K562 (cell line): ENCODE data around the gene DNASE1L3. TPM values are rescaled to one million over a fixed set of nuclear protein-coding genes. Genes with fewer than 3 reads are reported as not detected.

Experiments used
- ADNP ChIP-seq: fragments of 200-800 bp; sonication (Bioruptor generic); IDR thresholded peaks from 2 replicates; pipeline ENCODE4 v1.6.1; 2016; ENCODE audit warnings: missing genetic modification characterization, missing compliant biosample characterization
- CEBPZ ChIP-seq: fragments of 150-350 bp; IDR thresholded peaks from 2 replicates; pipeline ENCODE4 v1.6.1; 2014; ENCODE audit warnings: low read depth, mild to moderate bottlenecking, low read length, borderline replicate concordance
- CTCF ChIP-seq, 3 experiments: IDR thresholded peaks in 2 of 3; conservative IDR thresholded peaks in 1 of 3; 2 replicates each; pipeline ENCODE4 v1.5.1; 2011 to 2012; ENCODE audit warnings: low read length in 3 of 3, mild to moderate bottlenecking in 3 of 3, control low read depth in 2 of 3, improper control_type of control experiment in 1 of 3, inconsistent platforms in 1 of 3, low read depth in 1 of 3, mixed read lengths in 1 of 3, moderate library complexity in 1 of 3; ENCODE audit not compliant: insufficient read depth in 2 of 3
- DACH1 ChIP-seq: fragments of 450-650 bp; IDR thresholded peaks from 2 replicates; pipeline ENCODE4 v1.6.1; 2018; ENCODE audit not compliant: partially characterized antibody
- E2F3 ChIP-seq: fragments of 250-450 bp; sonication (Bioruptor Pico); IDR thresholded peaks from 2 replicates; pipeline ENCODE4 v1.4.0; 2020; ENCODE audit warnings: mild to moderate bottlenecking
- ETV1 ChIP-seq: fragments of 450-650 bp; conservative IDR thresholded peaks from 2 replicates; pipeline ENCODE4 v1.6.1; 2016; ENCODE audit warnings: missing genetic modification characterization, control low read depth, low read depth, missing compliant biosample characterization
- GABPB1 ChIP-seq: sonication (generic); formaldehyde crosslinking; IDR thresholded peaks from 2 replicates; pipeline ENCODE4 v1.8.0; 2022; ENCODE audit warnings: mild to moderate bottlenecking, missing genetic modification reagents
- KAT2B ChIP-seq: IDR thresholded peaks from one replicate; pipeline ENCODE4 v1.6.1; 2012; ENCODE audit warnings: low read depth, mild to moderate bottlenecking, control low read depth, inconsistent platforms, low read length, moderate library complexity
- KDM2B ChIP-seq: fragments of 250-450 bp; sonication (Bioruptor Pico); IDR thresholded peaks from 2 replicates; pipeline ENCODE4 v1.8.0; 2021; ENCODE audit warnings: mild to moderate bottlenecking, moderate library complexity
- LEF1 ChIP-seq: fragments of 450-650 bp; IDR thresholded peaks from 2 replicates; pipeline ENCODE4 v1.6.1; 2016; ENCODE audit warnings: mild to moderate bottlenecking
- NCOA2 ChIP-seq, 2 experiments: fragments of 450-650 bp; IDR thresholded peaks; 2 replicates each; pipeline ENCODE4 v1.6.1; 2018; ENCODE audit warnings: mild to moderate bottlenecking in 2 of 2, moderate library complexity in 1 of 2; ENCODE audit not compliant: partially characterized antibody in 2 of 2
- NCOR1 ChIP-seq: fragments of 450-650 bp; IDR thresholded peaks from 2 replicates; pipeline ENCODE4 v1.6.1; 2016; ENCODE audit warnings: mild to moderate bottlenecking, moderate library complexity
- POLR2AphosphoS2 ChIP-seq: IDR thresholded peaks from 2 replicates; pipeline ENCODE4 v1.6.1; 2012; ENCODE audit warnings: low read length, improper control_type of control experiment
- SAFB2 ChIP-seq: fragments of 200-400 bp; formaldehyde crosslinking; IDR thresholded peaks from 2 replicates; pipeline ENCODE4 v1.6.1; 2018; ENCODE audit warnings: borderline replicate concordance, low read length, low read depth, moderate library complexity; ENCODE audit not compliant: severe bottlenecking
- SMARCC2 ChIP-seq: fragments of 450-650 bp; IDR thresholded peaks from 2 replicates; pipeline ENCODE4 v1.6.1; 2017; ENCODE audit warnings: antibody characterized with exemption, moderate library complexity, mild to moderate bottlenecking, low read depth
- SP2 ChIP-seq: IDR thresholded peaks from 2 replicates; pipeline ENCODE4 v1.6.1; 2011; ENCODE audit warnings: mild to moderate bottlenecking, low read depth, low read length, moderate library complexity; ENCODE audit not compliant: poor library complexity, severe bottlenecking; ENCODE audit errors: extremely low read depth
- STAT5B ChIP-seq: fragments of 250-450 bp; sonication (Bioruptor Pico); IDR thresholded peaks from 2 replicates; pipeline ENCODE4 v1.8.0; 2021; ENCODE audit warnings: mild to moderate bottlenecking, inconsistent platforms
- TBP ChIP-seq: optimal IDR thresholded peaks from 2 replicates; pipeline ENCODE3; 2011; ENCODE audit warnings: low read depth, low read length, improper control_type of control experiment
- ZC3H8 ChIP-seq: fragments of 450-650 bp; IDR thresholded peaks from 2 replicates; pipeline ENCODE4 v1.6.1; 2017
- ZNF280B ChIP-seq: fragments of 250-450 bp; sonication (Bioruptor Pico); IDR thresholded peaks from 2 replicates; pipeline ENCODE4 v1.5.1; 2021; ENCODE audit warnings: mild to moderate bottlenecking
- ZNF586 ChIP-seq: fragments of 450-650 bp; formaldehyde crosslinking; conservative IDR thresholded peaks from 2 replicates; pipeline ENCODE4 v1.4.0; 2020; ENCODE audit warnings: mild to moderate bottlenecking, moderate library complexity
- ZZZ3 ChIP-seq: fragments of 450-650 bp; IDR thresholded peaks from 2 replicates; pipeline ENCODE4 v1.6.1; 2016; ENCODE audit warnings: antibody characterized with exemption, mild to moderate bottlenecking, moderate library complexity
- polyA plus RNA-seq, 8 experiments: library from polyadenylated mRNA; depleted of rRNA in 4 of 8; stranded (reverse) in 5 of 8; unstranded in 3 of 8; fragments of >200 nt; fragmentation: Nextera tagmentation in 2 of 8; fragmentation: Illumina TruSeq in 1 of 8; extraction: Ambion mirVana in 2 of 8; extraction: Trizol in 1 of 8; gene quantifications; 2 replicates each; pipeline versions ENCODE4 v1.2.1 to v1.2.3, GENCODE V29; 2011 to 2014; ENCODE audit warnings: inconsistent platforms in 1 of 8, missing spikeins in 1 of 8
- total RNA-seq, 7 experiments: library from RNA; depleted of rRNA in 6 of 7; stranded (reverse); fragments of >200 nt in 6 of 7; fragmentation: Illumina TruSeq in 2 of 7; extraction: Trizol in 2 of 7; gene quantifications; 2 replicates each; pipeline versions ENCODE4 v1.2.1 to v1.2.3, GENCODE V29; 2011 to 2021; ENCODE audit warnings: low replicate concordance in 1 of 7

The DNASE1L3 gene
- total and polyA plus RNA-seq, 9 of the 15 experiments (the other 6 are each of a cell fraction or from before 2014, with no cell fraction given), result 0.06 TPM; not detected in 8

GRCh38 chr3:58161435-58162398, 49.1 kb downstream of the DNASE1L3 start (continued):
- peak; percentile 38 for TF ChIP-seq DACH1
- TF ChIP-seq ZC3H8, result no peak
- TF ChIP-seq KAT2B, result no peak
- no peak for TF ChIP-seq GABPB1 (CRISPR knock-in tag)
- no peak for TF ChIP-seq NCOA2 (IDR thresholded peaks at IDR 0.05; ENCODE audit: partially characterized antibody in 2 of 2)
- no peak for TF ChIP-seq SMARCC2
- TF ChIP-seq ETV1 (tag), result peak; percentile 89
- TF ChIP-seq ZNF280B, result no peak
- no peak for TF ChIP-seq ZNF586 (CRISPR knock-in tag)
- no peak for TF ChIP-seq STAT5B (CRISPR knock-in tag)
- no peak; the same call in 1 of the 2 replicates for TF ChIP-seq ADNP (tag)
- TF ChIP-seq NCOR1, result peak; percentile 71
- no peak for TF ChIP-seq SP2
- TF ChIP-seq CEBPZ, result peak; percentile 71
- TF ChIP-seq E2F3 (CRISPR knock-in tag), result no peak
- TF ChIP-seq TBP, result peak; percentile 39
- TF ChIP-seq POLR2AphosphoS2, result peak; percentile 62; the same call in 1 of the 2 replicates
- TF ChIP-seq LEF1, result peak; percentile 53
- TF ChIP-seq ZZZ3, result no peak
- no peak for TF ChIP-seq CTCF (IDR thresholded peaks at IDR 0.05 in 2 of 3, conservative IDR thresholded peaks at IDR 0.05 in 1 of 3; ENCODE audit: insufficient read depth in 2 of 3, low read depth in 1 of 3, low read length in 3 of 3)
- TF ChIP-seq KDM2B (CRISPR knock-in tag), result no peak
- no peak for TF ChIP-seq SAFB2
